ENCODE results near the gene PRKCQ.

- no peak for TF ChIP-seq CTCF (IDR thresholded peaks at IDR 0.05)
- TF ChIP-seq POLR2A (IDR thresholded peaks at IDR 0.05), result no peak
These were observed 63.2 kb downstream of the PRKCQ start for GRCh38 chr10:6516929-6517284.
